Measurements from ENCODE around the gene PTPRT.
"Not testable (repeated sequence)": the region's sequence is repeated elsewhere in the genome, so short reads cannot be mapped to it uniquely, and the experiment has no call there.

Gene PTPRT

DNA sequence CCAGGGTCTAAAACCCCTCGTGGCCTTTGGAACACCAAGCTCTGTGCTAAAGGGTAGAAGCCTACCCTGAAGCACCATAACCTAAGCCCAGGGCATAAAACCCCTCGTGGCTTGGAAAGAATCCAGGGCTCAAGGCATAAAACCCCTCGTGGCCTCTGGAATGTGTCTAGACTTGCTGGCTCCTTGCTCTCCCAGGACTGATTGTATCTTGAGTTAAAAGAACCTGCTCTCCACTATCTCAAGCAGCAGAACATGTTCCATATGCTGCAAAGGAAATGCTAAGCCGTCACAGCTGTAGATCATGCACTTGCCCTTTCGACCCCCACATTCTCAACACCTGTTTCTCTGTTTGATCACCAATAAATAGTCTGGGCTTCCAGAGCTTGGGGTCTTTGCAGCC lies 288.9 kb downstream of the PTPRT start:
- not testable (repeated sequence) for DNase-seq

GRCh38 chr20:42895020-42895419 lies 294.7 kb downstream of the PTPRT start:
- DNase-seq: no peak

GRCh38 chr20:42894483-42894882 lies 295.2 kb downstream of the PTPRT start:
- DNase-seq: no peak

DNA sequence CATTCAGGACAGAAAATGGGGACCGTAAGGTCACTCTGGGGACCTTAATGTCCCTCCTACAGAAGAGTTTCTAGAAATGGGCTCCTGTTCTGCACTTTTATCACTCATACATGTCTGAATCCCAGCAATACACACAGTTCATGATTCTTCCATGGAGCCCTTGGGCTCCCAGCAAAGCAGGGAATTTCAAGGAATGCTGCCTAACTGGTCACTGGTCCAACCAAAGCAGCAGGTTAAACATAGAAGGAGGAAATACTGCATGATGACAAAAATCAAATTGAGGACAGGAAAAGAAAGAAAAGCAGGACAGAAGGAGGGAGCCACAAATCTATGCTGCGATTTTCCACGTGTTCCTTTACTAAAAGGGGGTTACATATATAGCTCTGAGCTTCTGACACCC lies 300.2 kb downstream of the PTPRT start:
- no peak for DNase-seq

DNA sequence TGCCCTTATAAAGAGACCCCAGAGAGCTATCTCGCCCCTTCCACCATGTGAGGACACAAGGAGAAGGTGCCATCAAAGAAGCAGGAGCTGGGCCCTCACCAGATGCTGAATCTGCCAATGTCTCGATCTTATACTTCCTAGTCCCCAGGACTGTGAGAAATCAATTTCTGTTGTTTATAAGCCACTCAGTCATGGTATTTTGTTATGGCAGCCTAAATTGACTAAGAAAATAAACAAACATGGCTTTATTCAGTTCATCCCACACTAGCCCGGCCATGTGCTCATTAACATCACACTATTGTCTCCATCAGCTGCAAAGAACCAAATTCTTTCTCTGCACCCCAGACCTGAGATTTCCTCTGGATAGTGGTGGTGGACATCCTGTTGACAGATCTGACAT lies 302.4 kb downstream of the PTPRT start:
- no peak for DNase-seq

DNA sequence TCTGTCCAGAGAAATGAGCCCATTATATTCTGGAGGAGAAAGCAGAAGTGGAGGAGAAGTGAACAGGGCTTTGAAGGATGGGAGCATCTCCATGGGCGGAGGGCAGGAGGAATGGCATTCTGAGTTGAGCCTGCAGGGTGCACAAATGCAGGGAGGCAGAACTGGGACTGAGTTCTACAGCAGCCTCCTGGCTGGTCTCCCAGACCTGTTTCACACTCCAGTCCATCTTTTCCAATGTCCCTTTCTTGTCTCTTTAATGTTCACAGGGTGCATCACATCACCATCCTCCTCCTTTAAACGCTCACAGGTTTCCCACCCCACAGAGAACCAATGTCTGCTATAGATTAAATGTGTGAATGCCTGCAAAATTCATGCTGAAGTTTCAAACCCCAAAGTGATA lies 302.9 kb downstream of the PTPRT start:
- DNase-seq: no peak

- DNase-seq: no peak
Observed at GRCh38 chr20:42886046-42886445, 303.7 kb downstream of the PTPRT start.

GRCh38 chr20:42875581-42875980 lies 314.1 kb downstream of the PTPRT start:
- DNase-seq: no peak

DNA sequence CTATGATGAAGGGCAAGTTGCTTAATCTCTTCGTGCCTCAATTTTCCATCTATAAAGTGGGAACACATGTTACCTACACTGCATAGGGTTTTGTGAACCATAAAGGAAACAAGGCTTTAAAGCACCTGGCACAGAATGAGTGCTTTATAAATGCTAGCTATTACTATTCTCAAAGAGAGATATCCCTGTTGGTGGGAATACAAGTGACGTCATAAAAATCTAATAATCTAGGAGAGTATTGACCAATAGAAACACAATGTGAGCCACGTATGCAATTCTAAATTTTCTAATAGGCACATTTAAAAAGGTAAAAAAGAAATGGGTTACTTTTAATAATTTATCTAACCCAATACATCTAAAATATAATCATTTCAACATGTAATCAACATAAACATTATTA lies 316.4 kb downstream of the PTPRT start:
- DNase-seq: no peak

DNA sequence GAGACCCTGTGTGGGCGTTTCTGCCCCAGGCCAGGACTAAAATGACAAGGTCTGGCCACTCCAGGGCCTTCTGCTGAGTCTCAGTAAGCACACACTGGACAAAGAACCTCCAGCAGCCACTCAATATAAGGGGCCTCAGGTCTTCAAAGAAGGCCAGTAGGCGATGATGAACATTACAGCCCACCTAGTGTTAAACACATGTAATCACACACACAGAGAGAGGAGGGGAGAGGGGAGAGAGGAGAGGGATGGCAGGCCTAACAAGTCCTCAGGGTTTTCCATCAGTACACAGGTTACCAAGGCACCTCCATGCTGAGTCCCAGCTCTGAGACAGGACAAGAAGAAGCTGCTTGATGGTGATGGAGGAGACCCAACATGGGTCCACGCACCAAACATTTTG lies 325.6 kb downstream of the PTPRT start:
- DNase-seq: no peak

- DNase-seq: no peak
Observed at GRCh38 chr20:42862446-42862845, 327.3 kb downstream of the PTPRT start.

GRCh38 chr20:42857446-42857845 lies 332.3 kb downstream of the PTPRT start:
- no peak for DNase-seq

DNA sequence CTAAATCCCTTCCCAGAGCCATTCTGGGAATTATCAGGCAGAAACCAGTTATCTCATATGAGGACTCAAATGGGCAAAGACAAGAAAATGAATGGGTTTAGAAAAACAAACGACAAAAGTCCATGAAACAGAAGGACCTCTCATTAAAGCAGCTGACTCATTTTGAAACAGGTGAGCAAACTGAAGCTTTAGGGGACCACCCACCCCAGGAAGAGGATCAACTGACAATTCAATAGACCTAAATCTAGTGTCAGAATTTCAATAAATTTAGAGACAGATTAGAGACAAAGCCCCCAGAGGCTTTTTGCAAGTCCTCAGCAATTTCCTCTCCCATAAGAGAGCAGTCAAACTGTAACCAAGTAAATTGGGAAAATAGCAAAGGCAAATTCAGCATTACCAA lies 333.8 kb downstream of the PTPRT start:
- DNase-seq: no peak

DNA sequence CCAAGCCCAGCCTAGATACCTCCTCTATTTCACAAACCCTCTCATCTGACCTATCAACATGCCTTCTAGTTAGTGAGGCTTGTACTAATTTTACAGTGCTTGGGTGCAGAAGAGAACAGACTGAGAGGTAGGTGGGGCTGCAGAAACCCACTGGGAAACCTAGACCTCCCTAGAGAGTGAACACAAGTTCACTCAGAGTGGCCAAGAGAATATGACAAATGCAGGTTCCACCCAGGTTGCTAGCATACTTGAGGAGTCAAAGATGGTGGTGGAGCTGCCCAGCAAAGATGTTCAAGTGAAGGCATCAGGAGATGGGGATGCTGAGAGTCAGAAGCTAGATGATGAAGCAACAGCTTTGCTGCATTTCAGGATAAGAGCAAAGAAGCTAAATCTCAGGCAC lies 337.0 kb downstream of the PTPRT start:
- no peak for DNase-seq

- DNase-seq: no peak
Observed at GRCh38 chr20:42846784-42847490, 342.8 kb downstream of the PTPRT start.

GRCh38 chr20:42844751-42845150 lies 345.0 kb downstream of the PTPRT start:
- DNase-seq: no peak

GRCh38 chr20:42837456-42837855 lies 352.2 kb downstream of the PTPRT start:
- DNase-seq: no peak

- no peak for DNase-seq
Observed at GRCh38 chr20:42836339-42836738, 353.4 kb downstream of the PTPRT start.

DNA sequence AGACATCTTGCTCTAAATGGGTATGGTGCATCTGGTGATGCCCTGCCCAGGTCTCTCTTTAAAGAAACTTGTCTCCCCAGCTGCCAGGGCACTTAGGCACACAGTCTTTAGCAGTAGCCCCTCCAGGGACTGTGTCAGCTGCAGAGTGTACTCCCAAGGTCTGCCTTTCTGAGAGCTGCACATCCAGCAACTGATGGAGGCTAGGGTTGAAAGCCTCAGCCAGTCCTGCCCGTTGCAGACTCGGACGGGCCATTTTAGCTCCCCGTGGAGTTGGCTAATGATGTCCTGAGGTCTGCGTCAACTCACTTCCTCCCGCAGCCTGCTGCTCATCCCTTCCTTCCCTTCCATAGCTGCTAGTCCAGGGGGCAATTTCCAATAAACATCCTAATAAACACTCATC lies 381.8 kb downstream of the PTPRT start:
- DNase-seq: no peak

- DNase-seq: no peak
Observed at GRCh38 chr20:42795111-42795695, 394.5 kb downstream of the PTPRT start.

DNA sequence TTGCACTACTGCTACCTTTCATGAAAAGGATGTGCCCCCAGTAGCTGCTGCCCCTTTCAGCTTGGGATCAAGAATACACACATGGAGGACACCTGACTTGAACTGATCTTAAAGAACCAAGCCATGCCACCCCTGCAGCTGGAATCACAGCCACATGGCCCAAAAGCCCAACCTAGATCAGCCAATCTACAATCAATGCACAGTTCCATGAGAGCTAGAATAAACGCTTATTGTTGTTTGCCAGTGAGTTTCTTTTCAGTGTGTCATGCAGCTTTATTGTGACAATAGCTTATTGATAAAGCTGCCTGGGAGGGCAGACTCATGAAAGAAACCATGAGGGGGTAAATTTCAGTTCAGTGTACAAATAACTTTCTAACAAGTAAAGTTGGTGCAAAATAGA lies 397.7 kb downstream of the PTPRT start:
- no peak for DNase-seq

DNA sequence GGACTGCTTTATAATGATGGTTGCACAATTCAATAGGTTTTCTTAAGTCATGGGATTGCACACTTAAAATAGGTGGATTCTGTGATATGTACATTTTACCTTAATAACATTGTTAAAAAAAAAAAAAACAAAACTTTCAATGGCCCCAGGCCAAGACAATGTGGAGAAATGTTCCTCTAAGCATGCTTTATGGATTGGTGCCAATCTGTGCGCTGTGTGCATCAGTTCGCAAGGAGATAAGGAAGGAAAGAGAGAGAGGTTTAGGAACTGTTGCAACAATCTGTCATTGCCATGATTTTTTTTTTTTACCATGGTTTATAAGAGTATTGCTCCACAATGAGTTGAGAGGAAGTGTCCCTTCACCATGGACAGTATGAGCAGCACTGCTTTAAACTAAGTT lies 399.6 kb downstream of the PTPRT start:
- DNase-seq: no peak

GRCh38 chr20:42788707-42789106 lies 401.0 kb downstream of the PTPRT start:
- no peak for DNase-seq

DNA sequence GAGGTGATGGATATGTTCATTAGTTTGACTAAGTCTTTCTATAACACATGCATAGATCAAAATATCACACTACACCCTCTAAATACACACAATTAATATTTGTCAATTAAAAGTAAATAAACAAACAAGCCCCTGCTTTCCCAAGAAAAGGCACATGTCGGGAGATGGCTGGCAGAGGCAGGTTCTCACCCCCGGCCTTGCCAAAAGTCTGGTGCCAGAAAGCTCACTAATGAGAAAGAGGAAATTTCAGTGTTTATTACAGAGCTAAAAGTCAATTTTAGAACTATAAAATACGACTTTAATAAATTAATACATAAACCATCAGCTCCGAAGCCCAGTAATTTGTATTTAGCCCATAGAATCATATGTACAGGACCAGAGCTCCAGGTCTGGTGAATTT lies 404.7 kb downstream of the PTPRT start:
- no peak for DNase-seq

GRCh38 chr20:42779216-42779615 lies 410.5 kb downstream of the PTPRT start:
- no peak for DNase-seq
